ENCODE results near the gene KIAA2012.

The KIAA2012 gene

GRCh38 chr2:202136526-202136925 is 63.5 kb downstream of the KIAA2012 start:
- no peak for DNase-seq (ENCODE audit: low read depth)
- no peak overlapping the region for H3K4me3 ChIP-seq (ENCODE audit: low read length)
- TF ChIP-seq CTCF (IDR thresholded peaks at IDR 0.05; ENCODE audit: insufficient read depth, low read depth, low read length, missing control alignments): no peak

GRCh38 chr2:202140522-202141252 is 67.6 kb downstream of the KIAA2012 start:
- TF ChIP-seq CTCF (IDR thresholded peaks at IDR 0.05; ENCODE audit: insufficient read depth, low read depth, low read length, missing control alignments): no peak
- H3K4me3 ChIP-seq (ENCODE audit: low read length): no peak overlapping the region
- DNase-seq (ENCODE audit: low read depth): no peak

- DNase-seq (ENCODE audit: low read depth): no peak
- H3K4me3 ChIP-seq (ENCODE audit: low read length): no peak overlapping the region
- TF ChIP-seq CTCF (IDR thresholded peaks at IDR 0.05; ENCODE audit: insufficient read depth, low read depth, low read length, missing control alignments): no peak
These were observed 68.4 kb downstream of the KIAA2012 start for GRCh38 chr2:202141329-202141947.

GRCh38 chr2:202142540-202142939 is 69.5 kb downstream of the KIAA2012 start:
- TF ChIP-seq CTCF (IDR thresholded peaks at IDR 0.05; ENCODE audit: insufficient read depth, low read depth, low read length, missing control alignments): no peak
- no peak for DNase-seq (ENCODE audit: low read depth)
- H3K4me3 ChIP-seq (ENCODE audit: low read length): no peak overlapping the region

- no peak overlapping the region for H3K4me3 ChIP-seq (ENCODE audit: low read length)
- TF ChIP-seq CTCF (IDR thresholded peaks at IDR 0.05; ENCODE audit: insufficient read depth, low read depth, low read length, missing control alignments): no peak
- DNase-seq (ENCODE audit: low read depth): no peak
These were observed 74.7 kb downstream of the KIAA2012 start for GRCh38 chr2:202147775-202148174.

GRCh38 chr2:202148515-202149154 is 75.6 kb downstream of the KIAA2012 start:
- no peak for DNase-seq (ENCODE audit: low read depth)
- TF ChIP-seq CTCF (IDR thresholded peaks at IDR 0.05; ENCODE audit: insufficient read depth, low read depth, low read length, missing control alignments): no peak
- H3K4me3 ChIP-seq (ENCODE audit: low read length): no peak overlapping the region
